Trophoblast cell (in vitro differentiated cells and primary cell): Measurements from ENCODE around the gene ACVR2B.

Experiments used
- DNase-seq, 2 donors: peaks; one replicate each; pipeline ENCODE4 v3.0.0-alpha.2; 2016
- H2AFZ ChIP-seq: 2 replicates; pipeline ENCODE4 v1.6.1; 2013; ENCODE audit warnings: low read length, moderate library complexity, mild to moderate bottlenecking; ENCODE audit not compliant: insufficient read depth, poor library complexity
- H2AK5ac ChIP-seq: 2 replicates; pipeline ENCODE4 v1.6.1; 2013; ENCODE audit warnings: mild to moderate bottlenecking, low read length
- H2BK120ac ChIP-seq: 2 replicates; pipeline ENCODE4 v1.6.1; 2013; ENCODE audit warnings: low read length, mild to moderate bottlenecking, moderate library complexity; ENCODE audit not compliant: insufficient read depth, poor library complexity
- H2BK12ac ChIP-seq: 2 replicates; pipeline ENCODE4 v1.6.1; 2013; ENCODE audit warnings: mild to moderate bottlenecking, low read length, moderate library complexity
- H2BK5ac ChIP-seq: 2 replicates; pipeline ENCODE4 v1.6.1; 2013; ENCODE audit warnings: low read length, low read depth, moderate library complexity, mild to moderate bottlenecking; ENCODE audit not compliant: poor library complexity
- H3K14ac ChIP-seq: 2 replicates; pipeline ENCODE4 v1.6.1; 2013; ENCODE audit warnings: mild to moderate bottlenecking, low read length
- H3K18ac ChIP-seq: 2 replicates; pipeline ENCODE4 v1.6.1; 2013; ENCODE audit warnings: mild to moderate bottlenecking, low read length
- H3K23ac ChIP-seq: 2 replicates; pipeline ENCODE4 v1.6.1; 2013; ENCODE audit warnings: low read length
- H3K27ac ChIP-seq: 2 replicates; pipeline ENCODE4 v1.5.1; 2013; ENCODE audit warnings: low read depth, mild to moderate bottlenecking, inconsistent platforms, low read length, moderate library complexity
- H3K27me3 ChIP-seq: 2 replicates; pipeline ENCODE4 v1.6.1; 2013; ENCODE audit warnings: inconsistent platforms, mild to moderate bottlenecking, low read length, moderate library complexity; ENCODE audit not compliant: insufficient read depth
- H3K36me3 ChIP-seq, 2 experiments: 1 replicate in 1 of 2; 2 replicates in 1 of 2; pipeline ENCODE4 v1.6.1; 2013; ENCODE audit warnings: low read length in 2 of 2, mild to moderate bottlenecking in 2 of 2, moderate library complexity in 1 of 2; ENCODE audit not compliant: insufficient read depth in 2 of 2, control insufficient read depth in 1 of 2
- H3K4ac ChIP-seq: 2 replicates; pipeline ENCODE4 v1.6.1; 2013; ENCODE audit warnings: low read depth, mild to moderate bottlenecking, low read length, moderate library complexity
- H3K4me1 ChIP-seq, 2 experiments: 1 replicate in 1 of 2; 2 replicates in 1 of 2; pipeline ENCODE4 v1.6.1; 2013; ENCODE audit warnings: low read length in 2 of 2, mild to moderate bottlenecking in 2 of 2, moderate library complexity in 1 of 2; ENCODE audit not compliant: insufficient read depth in 2 of 2, control insufficient read depth in 1 of 2
- H3K4me2 ChIP-seq: 2 replicates; pipeline ENCODE4 v1.6.1; 2013; ENCODE audit warnings: inconsistent platforms, mild to moderate bottlenecking, low read length, moderate library complexity
- H3K4me3 ChIP-seq: 2 replicates; pipeline ENCODE4 v1.5.1; 2013; ENCODE audit warnings: mild to moderate bottlenecking, low read depth, low read length, inconsistent platforms
- H3K79me1 ChIP-seq: one replicate; pipeline ENCODE4 v1.6.1; 2013; ENCODE audit warnings: low read length
- H3K79me2 ChIP-seq: 2 replicates; pipeline ENCODE4 v1.6.1; 2013; ENCODE audit warnings: low read length, mild to moderate bottlenecking; ENCODE audit not compliant: control insufficient read depth, insufficient read depth, poor library complexity
- H3K9ac ChIP-seq: 2 replicates; pipeline ENCODE4 v1.6.1; 2013; ENCODE audit warnings: mild to moderate bottlenecking, low read length
- H3K9me3 ChIP-seq: 2 replicates; pipeline ENCODE4 v1.6.1; 2013; ENCODE audit warnings: low read depth, mild to moderate bottlenecking, control low read depth, inconsistent platforms, low read length; ENCODE audit not compliant: insufficient read depth
- H4K12ac ChIP-seq: 2 replicates; pipeline ENCODE4 v1.6.1; 2013; ENCODE audit warnings: low read depth, mild to moderate bottlenecking, low read length, moderate library complexity
- H4K8ac ChIP-seq: 2 replicates; pipeline ENCODE4 v1.6.1; 2013; ENCODE audit warnings: low read depth, mild to moderate bottlenecking, low read length, moderate library complexity
- H4K91ac ChIP-seq: one replicate; pipeline ENCODE4 v1.6.1; 2013; ENCODE audit warnings: low read depth, mild to moderate bottlenecking, low read length, moderate library complexity
- WGBS: extraction: QIAGEN DNeasy Blood & Tissue Kit; methylation state at CpG from one replicate; pipeline ENCODE4 v1.1.7; 2013; ENCODE audit warnings: missing lambda C conversion rate; ENCODE audit not compliant: insufficient read length, insufficient coverage; ENCODE audit errors: extremely low coverage; 5-methylcytosine and 5-hydroxymethylcytosine counted together

ACVR2B gene

DNA sequence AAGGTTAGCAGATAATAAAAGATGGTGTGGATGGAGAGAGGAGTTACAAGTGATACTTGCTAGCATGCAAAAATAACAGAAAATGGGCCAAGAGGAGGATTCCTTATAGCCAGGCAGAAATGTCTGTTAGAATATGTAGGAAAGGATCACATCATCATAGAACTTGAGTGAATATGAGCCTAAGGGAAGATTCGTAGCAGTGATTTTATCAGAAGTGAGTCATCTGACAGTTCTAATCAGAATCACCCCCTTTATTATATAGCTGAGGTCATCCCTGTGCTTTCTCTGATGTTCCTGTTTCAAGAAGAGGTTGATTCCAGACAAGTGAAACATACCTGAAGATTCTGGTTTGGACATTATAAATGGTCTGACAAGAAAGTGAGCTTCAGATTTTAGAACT, 65.3 kb downstream of the ACVR2B start:
- H3K18ac ChIP-seq: no peak overlapping the region
- H3K27me3 ChIP-seq: no peaks in the 10 kb centered on the region
- H3K4me3 ChIP-seq: no peak overlapping the region
- no peak overlapping the region for H2BK120ac ChIP-seq
- H2AK5ac ChIP-seq: no peak overlapping the region
- H3K9me3 ChIP-seq: peaks cover 2% of the 10 kb centered on the region
- no peaks in the 10 kb centered on the region for H3K4me1 ChIP-seq
- H2AFZ ChIP-seq: no peak overlapping the region
- WGBS: no CpG with 5 or more reads among the region's 1 CpG
- H3K14ac ChIP-seq: no peak overlapping the region
- H2BK5ac ChIP-seq: no peak overlapping the region
- DNase-seq: no peak
- no peak overlapping the region for H3K23ac ChIP-seq
- H2BK12ac ChIP-seq: no peak overlapping the region
- H3K4me2 ChIP-seq: no peak overlapping the region
- H3K9ac ChIP-seq: no peak overlapping the region
- no peak overlapping the region for H4K91ac ChIP-seq
- no peak overlapping the region for H3K4ac ChIP-seq
- no peak overlapping the region for H3K27ac ChIP-seq
- no peaks in the 10 kb centered on the region for H3K79me1 ChIP-seq
- no peak overlapping the region for H4K12ac ChIP-seq
- H4K8ac ChIP-seq: no peak overlapping the region
- peaks cover 5 to 9% of the 10 kb centered on the region in 2 experiments for H3K36me3 ChIP-seq
- no peaks in the 10 kb centered on the region for H3K79me2 ChIP-seq

DNA sequence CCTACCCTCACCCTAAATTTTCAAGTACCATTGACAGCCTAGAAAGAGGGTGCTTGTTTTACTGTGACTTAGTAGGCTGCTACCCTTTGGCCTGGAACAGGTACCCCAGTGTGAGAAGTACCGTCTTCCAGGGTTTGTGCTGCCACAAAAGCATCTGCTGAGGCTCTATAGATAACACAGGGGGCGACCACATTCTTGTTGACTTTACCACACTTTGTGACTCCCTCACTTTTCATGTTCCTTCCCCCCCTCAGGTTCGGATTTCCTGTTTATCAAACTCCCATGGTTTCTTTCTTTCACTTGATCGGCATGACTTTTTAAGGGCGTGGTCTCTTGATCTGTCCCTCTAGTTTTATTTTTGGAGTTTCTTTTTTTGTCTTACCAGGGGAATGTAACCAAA, 66.0 kb downstream of the ACVR2B start:
- Histone ChIP-seq H2BK12ac (no peak overlapping the region), H3K79me2 (no peaks in the 10 kb centered on the region), H4K91ac (no peak overlapping the region), H3K9me3 (peaks cover 2% of the 10 kb centered on the region), H3K23ac (no peak overlapping the region), H4K8ac (no peak overlapping the region), H3K18ac (no peak overlapping the region), H2AK5ac (no peak overlapping the region), H3K27ac (no peak overlapping the region), H3K27me3 (no peaks in the 10 kb centered on the region), H3K4me3 (no peak overlapping the region), H3K4ac (no peak overlapping the region), H3K4me2 (no peak overlapping the region), H3K4me1 (no peaks in the 10 kb centered on the region), H2BK120ac (no peak overlapping the region), H4K12ac (no peak overlapping the region), H3K36me3 (peaks cover 6 to 9% of the 10 kb centered on the region in 2 experiments), H3K79me1 (peaks cover 3% of the 10 kb centered on the region), H2AFZ (no peak overlapping the region), H2BK5ac (no peak overlapping the region), H3K9ac (no peak overlapping the region), H3K14ac (no peak overlapping the region)
- no CpG with 5 or more reads among the region's 5 CpGs for WGBS
- DNase-seq: no peak

DNA sequence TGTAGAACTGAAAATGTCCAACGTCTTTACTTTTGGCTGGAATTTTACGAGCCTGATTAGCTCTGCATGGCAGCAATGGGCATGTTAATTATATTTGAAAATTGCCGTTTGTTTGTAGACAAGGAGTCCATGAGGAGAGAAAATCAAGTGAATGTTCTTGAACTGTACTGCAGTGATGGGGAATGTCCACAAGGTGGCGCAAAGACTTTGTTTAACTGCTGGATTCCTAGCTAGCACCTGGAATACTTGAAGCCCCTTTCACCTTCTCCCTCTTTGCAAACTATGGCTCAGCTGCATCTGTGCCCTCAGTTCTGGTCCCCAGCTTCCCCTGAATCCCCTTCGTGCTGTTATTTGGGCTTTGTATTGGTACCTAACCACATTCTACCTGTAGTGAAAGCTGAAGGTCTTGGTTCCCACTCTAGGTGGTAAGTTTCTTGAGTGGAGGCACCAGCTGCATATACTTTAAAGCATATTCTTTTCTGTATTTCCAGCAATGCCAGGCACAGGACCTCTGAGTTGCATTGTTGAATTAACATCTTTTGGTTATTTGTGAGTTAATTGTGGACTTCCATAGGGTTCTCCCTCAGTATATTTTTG, 67.8 kb downstream of the ACVR2B start:
- Histone ChIP-seq H3K9ac (no peak overlapping the region), H3K4me1 (peaks cover 6 to 7% of the 10 kb centered on the region in 2 experiments), H2BK12ac (no peak overlapping the region), H3K36me3 (peaks cover 2 to 4% of the 10 kb centered on the region in 2 experiments), H3K14ac (no peak overlapping the region), H4K91ac (no peak overlapping the region), H2BK5ac (no peak overlapping the region), H4K12ac (no peak overlapping the region), H2BK120ac (no peak overlapping the region), H3K4me2 (no peak overlapping the region), H4K8ac (no peak overlapping the region), H2AFZ (no peak overlapping the region), H3K4me3 (no peak overlapping the region), H2AK5ac (no peak overlapping the region), H3K9me3 (no peaks in the 10 kb centered on the region), H3K27me3 (no peaks in the 10 kb centered on the region), H3K27ac (no peak overlapping the region), H3K18ac (no peak overlapping the region), H3K23ac (no peak overlapping the region), H3K79me2 (no peaks in the 10 kb centered on the region), H3K79me1 (peaks cover 8% of the 10 kb centered on the region), H3K4ac (no peak overlapping the region)
- no CpG with 5 or more reads among the region's 5 CpGs for WGBS
- DNase-seq: peak; percentile 65 to 91

DNA sequence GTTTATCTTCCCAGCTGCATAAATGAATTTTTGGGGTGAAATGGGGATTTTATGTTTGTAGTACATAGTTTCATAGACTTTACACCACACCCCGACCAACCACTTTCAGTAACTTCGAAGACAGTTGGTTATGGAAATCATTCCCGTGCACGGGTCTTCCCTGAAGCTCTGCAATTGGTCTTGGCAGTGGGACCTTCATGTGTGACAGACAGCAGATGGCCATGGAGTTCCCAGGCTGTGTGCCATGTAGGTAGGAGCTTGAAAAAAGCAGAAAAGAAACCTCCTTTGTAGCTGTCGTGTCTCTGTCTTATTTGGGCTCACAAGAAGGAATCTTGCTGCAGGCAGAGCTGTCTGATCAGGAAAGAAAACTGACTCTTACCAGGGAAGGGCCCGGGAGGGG, 68.3 kb downstream of the ACVR2B start:
- no peak overlapping the region for H2AFZ ChIP-seq
- WGBS: no CpG with 5 or more reads among the region's 6 CpGs
- H3K4ac ChIP-seq: no peak overlapping the region
- H4K91ac ChIP-seq: no peak overlapping the region
- H3K9me3 ChIP-seq: no peaks in the 10 kb centered on the region
- peaks cover 8% of the 10 kb centered on the region for H3K79me1 ChIP-seq
- H2AK5ac ChIP-seq: no peak overlapping the region
- no peak overlapping the region for H3K23ac ChIP-seq
- H2BK5ac ChIP-seq: no peak overlapping the region
- H3K14ac ChIP-seq: no peak overlapping the region
- H3K27me3 ChIP-seq: no peaks in the 10 kb centered on the region
- H4K12ac ChIP-seq: no peak overlapping the region
- H3K18ac ChIP-seq: no peak overlapping the region
- no peak overlapping the region for H3K4me3 ChIP-seq
- H2BK120ac ChIP-seq: no peak overlapping the region
- no peak overlapping the region for H3K9ac ChIP-seq
- no peak overlapping the region for H3K27ac ChIP-seq
- no peak overlapping the region for H4K8ac ChIP-seq
- H2BK12ac ChIP-seq: no peak overlapping the region
- H3K4me2 ChIP-seq: no peak overlapping the region
- H3K4me1 ChIP-seq: peaks cover 6 to 9% of the 10 kb centered on the region in 2 experiments
- H3K79me2 ChIP-seq: no peaks in the 10 kb centered on the region
- DNase-seq: no peak
- H3K36me3 ChIP-seq: peaks cover 2 to 4% of the 10 kb centered on the region in 2 experiments
